Stimulated activated naive B cell treated with anti-CD40 and anti-IgM and Interleukin-4, amounts not matched to agents 10 μg/mL and 1 μg/mL and 100 μg/mL, for 72 hours (primary cell): Measurements from ENCODE around the gene GGNBP2.

Experiments used
- ATAC-seq, 2 donors: fragments of 150-1000 bp; cut with Tn5 transposase; replicated peaks; 2 replicates each; pipeline ENCODE4 v1.10.0; 2021; ENCODE audit warnings: moderate library complexity in 1 of 2
- DNase-seq: peaks from one replicate; pipeline ENCODE4 v3.0.0; 2021
- H3K27ac Mint-ChIP-seq: one replicate; pipeline ENCODE4 v1.8.0; 2022; ENCODE audit warnings: mild to moderate bottlenecking, mixed read lengths
- H3K27me3 Mint-ChIP-seq, 2 donors: one replicate each; pipeline ENCODE4 v1.8.0; 2022; ENCODE audit warnings: mixed read lengths in 2 of 2
- H3K36me3 Mint-ChIP-seq, 2 donors: one replicate each; pipeline ENCODE4 v1.8.0; 2022; ENCODE audit warnings: mixed read lengths in 2 of 2, mild to moderate bottlenecking in 1 of 2
- H3K4me1 Mint-ChIP-seq, 2 donors: one replicate each; pipeline ENCODE4 v1.8.0; 2022; ENCODE audit warnings: mixed read lengths in 2 of 2, mild to moderate bottlenecking in 1 of 2
- H3K4me3 Mint-ChIP-seq, 2 donors: one replicate each; pipeline ENCODE4 v1.8.0; 2022; ENCODE audit warnings: mild to moderate bottlenecking in 2 of 2, mixed read lengths in 2 of 2, moderate library complexity in 1 of 2
- H3K9me3 Mint-ChIP-seq, 2 donors: one replicate each; pipeline ENCODE4 v1.8.0; 2022; ENCODE audit warnings: mixed read lengths in 2 of 2, mild to moderate bottlenecking in 1 of 2

The GGNBP2 gene, protein sequence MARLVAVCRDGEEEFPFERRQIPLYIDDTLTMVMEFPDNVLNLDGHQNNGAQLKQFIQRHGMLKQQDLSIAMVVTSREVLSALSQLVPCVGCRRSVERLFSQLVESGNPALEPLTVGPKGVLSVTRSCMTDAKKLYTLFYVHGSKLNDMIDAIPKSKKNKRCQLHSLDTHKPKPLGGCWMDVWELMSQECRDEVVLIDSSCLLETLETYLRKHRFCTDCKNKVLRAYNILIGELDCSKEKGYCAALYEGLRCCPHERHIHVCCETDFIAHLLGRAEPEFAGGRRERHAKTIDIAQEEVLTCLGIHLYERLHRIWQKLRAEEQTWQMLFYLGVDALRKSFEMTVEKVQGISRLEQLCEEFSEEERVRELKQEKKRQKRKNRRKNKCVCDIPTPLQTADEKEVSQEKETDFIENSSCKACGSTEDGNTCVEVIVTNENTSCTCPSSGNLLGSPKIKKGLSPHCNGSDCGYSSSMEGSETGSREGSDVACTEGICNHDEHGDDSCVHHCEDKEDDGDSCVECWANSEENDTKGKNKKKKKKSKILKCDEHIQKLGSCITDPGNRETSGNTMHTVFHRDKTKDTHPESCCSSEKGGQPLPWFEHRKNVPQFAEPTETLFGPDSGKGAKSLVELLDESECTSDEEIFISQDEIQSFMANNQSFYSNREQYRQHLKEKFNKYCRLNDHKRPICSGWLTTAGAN

DNA sequence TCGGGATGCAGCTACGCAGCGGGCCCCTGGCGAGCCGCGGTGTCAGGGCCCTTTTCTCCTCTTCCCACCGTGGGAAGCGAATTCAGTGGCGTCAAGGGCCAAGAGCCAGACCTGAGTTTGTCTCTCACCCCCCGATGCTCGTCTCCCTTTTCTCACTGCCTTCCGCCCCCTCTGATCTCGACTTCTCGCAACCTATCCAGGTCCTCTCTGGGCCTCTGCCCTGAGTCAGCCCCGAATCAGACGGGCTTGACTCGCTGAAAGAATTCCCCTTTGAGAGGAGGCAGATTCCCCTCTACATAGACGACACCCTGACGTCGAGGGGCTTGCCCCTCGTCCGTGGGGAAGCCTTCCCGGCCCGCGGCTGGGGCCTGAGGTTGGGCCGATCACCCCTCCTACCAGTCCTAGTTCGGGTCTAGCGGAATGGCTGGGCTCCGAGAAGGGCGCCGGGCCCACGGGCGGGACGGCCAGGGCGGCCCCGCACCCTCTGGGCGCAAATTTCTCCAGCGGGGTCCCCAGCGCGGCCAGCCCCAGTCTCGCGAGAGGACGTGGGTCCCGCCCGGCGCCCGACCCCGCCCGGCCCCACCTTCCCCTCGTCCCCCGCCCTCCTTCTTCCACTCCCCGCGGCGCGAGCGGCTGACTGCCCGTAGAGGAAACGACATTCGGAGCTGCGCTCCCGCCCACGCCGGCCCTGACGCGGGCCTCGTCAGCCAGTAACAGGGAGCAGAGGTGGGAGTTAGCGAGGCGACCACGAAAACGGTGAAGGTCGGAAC, at the start of gene GGNBP2:
TSS of gene GGNBP2 (plus strand) at position 613 of the 770 bp plus-strand sequence. CDS start 806 bp downstream, outside the sequence.
- Mint-ChIP-seq H3K36me3 (peaks cover 15 to 28% of the 10 kb centered on the region in 2 donors), H3K27me3 (no peaks in the 10 kb centered on the region), H3K4me3 (peak within 1 kb of the TSS; percentile 89 to 95), H3K9me3 (no peaks in the 10 kb centered on the region), H3K4me1 (peaks cover 9 to 20% of the 10 kb centered on the region in 2 donors), H3K27ac (peak within 1 kb of the TSS; percentile 98)
- ATAC-seq = peak; percentile 70 to 72
- peak; percentile 96 for DNase-seq

DNA sequence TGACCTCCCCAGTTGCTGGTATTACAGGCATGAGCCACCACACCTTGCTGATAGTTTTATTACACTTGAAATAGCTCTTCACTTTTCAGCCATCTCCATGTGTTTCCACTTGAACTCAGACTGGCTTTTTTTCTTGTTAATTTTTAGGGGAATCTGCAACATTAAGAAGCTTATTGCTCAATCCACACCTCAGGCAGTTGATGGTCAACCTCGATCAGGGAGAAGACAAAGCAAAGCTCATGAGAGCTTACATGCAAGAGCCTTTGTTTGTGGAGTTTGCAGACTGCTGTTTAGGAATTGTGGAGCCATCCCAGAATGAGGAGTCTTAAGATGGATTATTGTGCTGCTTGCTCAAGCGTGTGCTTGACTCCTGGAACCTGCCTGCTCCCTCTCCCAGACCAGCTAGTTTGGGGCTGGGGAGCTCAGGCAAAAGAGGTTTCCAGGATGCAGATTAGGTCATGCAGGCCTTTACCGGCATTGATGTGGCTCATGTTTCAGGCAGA, 49.6 kb upstream of the GGNBP2 start:
- Mint-ChIP-seq H3K27me3 (no peaks in the 10 kb centered on the region), H3K9me3 (no peaks in the 10 kb centered on the region), H3K27ac (peak overlapping the region; percentile 37), H3K4me3 (no peak overlapping the region), H3K4me1 (peaks cover 11 to 14% of the 10 kb centered on the region in 2 donors), H3K36me3 (peaks cover 40 to 60% of the 10 kb centered on the region in 2 donors)
- no peak for DNase-seq
- no peak for ATAC-seq

DNA sequence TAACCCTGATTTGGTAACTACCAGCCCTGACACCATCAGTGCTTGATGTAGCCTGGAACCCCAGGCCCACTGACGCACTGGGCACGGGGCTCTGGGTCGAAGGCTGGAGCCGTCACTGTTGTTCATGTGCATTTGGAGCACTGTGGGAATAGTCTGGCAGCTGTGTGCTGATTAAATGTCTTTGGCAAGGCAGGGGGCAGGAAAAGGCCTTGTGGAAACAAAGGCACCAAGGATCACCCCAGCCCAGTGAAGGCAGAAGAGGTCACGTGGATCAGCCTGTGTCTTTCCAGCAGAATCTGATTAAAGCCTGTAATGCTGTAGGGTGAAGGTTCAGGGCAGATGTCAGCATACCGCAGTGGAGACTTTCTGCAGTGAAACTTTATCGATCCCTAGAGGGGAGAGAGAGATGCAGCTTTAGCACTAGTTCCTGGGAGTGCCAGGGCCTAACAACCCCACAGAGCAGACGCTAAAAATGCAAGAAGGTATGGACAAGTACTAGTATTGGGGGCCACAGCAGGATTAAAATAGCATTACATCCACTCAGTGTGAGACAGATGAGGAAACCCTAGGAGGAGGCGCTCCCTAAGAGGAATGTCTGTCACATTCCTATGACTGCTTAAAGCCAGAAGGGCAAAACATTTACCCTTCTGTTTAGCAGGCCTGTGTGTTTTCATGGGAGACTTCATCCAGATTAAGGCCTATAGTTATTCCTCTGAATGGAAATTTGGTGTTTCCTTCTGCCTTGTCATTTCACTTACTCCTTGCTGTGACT, 48.5 kb upstream of the GGNBP2 start:
- H3K27me3 Mint-ChIP-seq = no peaks in the 10 kb centered on the region
- DNase-seq = no peak
- peaks cover 39 to 64% of the 10 kb centered on the region in 2 donors for H3K36me3 Mint-ChIP-seq
- H3K9me3 Mint-ChIP-seq = no peaks in the 10 kb centered on the region
- H3K27ac Mint-ChIP-seq = peak overlapping the region; percentile 62
- ATAC-seq = no peak
- H3K4me1 Mint-ChIP-seq = peaks cover 6 to 7% of the 10 kb centered on the region in 2 donors
- no peak overlapping the region for H3K4me3 Mint-ChIP-seq

DNA sequence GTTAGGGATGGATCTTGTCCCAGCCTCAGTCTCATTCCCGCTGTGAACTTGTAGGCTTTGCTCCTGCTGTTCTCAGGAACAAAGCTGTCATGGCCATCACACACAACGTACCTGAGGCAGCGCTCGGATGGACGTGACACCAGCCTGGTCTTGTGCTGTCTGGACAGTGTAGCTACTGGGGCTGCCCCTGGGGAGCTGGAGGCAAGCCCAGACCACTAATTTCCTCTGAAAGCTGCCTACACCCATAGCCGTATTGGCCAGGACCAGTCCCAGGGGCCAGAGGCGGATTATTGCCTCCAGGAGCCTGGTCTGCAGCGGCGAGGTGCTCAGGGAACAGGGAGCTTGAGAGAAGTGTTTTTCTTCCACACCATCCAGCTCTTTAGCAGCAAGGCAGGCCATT, 46.6 kb upstream of the GGNBP2 start:
- H3K4me3 Mint-ChIP-seq = no peak overlapping the region
- H3K4me1 Mint-ChIP-seq = no peaks in the 10 kb centered on the region
- no peak for DNase-seq
- peaks cover 37 to 62% of the 10 kb centered on the region in 2 donors for H3K36me3 Mint-ChIP-seq
- no peaks in the 10 kb centered on the region for H3K27me3 Mint-ChIP-seq
- ATAC-seq = no peak
- no peaks in the 10 kb centered on the region for H3K9me3 Mint-ChIP-seq
- H3K27ac Mint-ChIP-seq = no peak overlapping the region

DNA sequence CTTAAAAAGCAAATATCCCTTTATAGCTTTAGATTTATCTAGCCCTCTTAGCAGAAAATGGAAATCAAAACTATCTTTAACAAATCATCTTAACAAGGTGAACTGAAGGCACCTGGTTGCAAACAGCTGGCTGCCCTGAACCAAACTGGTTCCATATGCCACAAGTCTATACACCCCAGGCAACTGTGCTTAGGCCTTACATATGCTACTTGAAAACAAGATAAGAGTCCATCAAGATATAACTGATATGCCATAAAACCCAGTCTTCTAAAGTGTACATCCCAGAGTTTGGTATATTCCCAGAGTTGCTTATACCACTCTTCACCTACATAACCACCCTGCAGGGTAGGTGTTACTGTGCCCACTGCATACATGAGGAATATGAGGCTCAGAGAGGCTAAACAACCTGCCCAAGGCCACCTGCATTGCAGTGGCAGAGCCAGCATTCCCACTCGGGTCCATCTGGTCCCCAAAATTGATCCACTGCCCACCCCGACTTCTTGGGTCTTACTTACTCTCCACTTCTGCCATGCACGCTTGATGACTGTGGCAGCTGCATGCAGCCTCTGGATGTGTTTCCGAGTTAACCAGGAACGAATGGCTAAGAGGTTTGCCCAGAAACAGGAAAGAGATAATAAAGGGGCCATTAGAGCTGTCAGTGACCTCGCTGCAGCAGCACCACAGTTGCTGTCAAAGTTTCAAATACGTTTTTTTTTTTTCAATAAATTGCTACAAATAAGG, 46.0 kb upstream of the GGNBP2 start:
- Mint-ChIP-seq H3K9me3 (no peaks in the 10 kb centered on the region), H3K27ac (no peak overlapping the region), H3K27me3 (no peaks in the 10 kb centered on the region), H3K4me3 (no peak overlapping the region), H3K36me3 (peaks cover 42 to 68% of the 10 kb centered on the region in 2 donors), H3K4me1 (no peaks in the 10 kb centered on the region)
- DNase-seq (no peak), ATAC-seq (no peak)

DNA sequence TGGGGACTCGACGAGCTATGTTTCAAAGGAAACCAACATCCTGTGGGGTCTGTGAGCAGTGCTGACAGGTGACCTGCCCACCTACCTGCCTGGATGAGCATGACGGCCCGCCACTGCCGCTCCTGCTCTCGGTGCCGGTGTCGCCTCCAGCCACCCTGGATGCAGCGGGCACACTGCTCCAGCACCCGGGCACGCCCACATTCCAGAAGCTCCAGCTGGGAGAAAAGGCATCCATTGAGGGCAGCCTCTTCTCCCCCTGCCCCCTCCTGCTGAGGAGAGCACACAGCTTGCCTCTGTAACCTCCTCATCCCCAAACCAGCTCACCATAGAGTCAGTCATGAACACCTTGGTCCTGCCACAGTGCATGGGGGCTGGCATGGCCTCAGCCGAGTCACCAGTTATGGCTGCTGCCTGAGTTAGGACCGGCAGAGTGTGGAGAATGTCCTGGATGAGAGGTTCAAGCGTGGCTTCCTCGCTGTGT, 43.9 kb upstream of the GGNBP2 start:
- H3K9me3 Mint-ChIP-seq = no peaks in the 10 kb centered on the region
- H3K27ac Mint-ChIP-seq = no peak overlapping the region
- DNase-seq (no peak), ATAC-seq (no peak)
- no peak overlapping the region for H3K4me3 Mint-ChIP-seq
- H3K4me1 Mint-ChIP-seq = no peaks in the 10 kb centered on the region
- H3K27me3 Mint-ChIP-seq = no peaks in the 10 kb centered on the region
- peaks cover 45 to 73% of the 10 kb centered on the region in 2 donors for H3K36me3 Mint-ChIP-seq

DNA sequence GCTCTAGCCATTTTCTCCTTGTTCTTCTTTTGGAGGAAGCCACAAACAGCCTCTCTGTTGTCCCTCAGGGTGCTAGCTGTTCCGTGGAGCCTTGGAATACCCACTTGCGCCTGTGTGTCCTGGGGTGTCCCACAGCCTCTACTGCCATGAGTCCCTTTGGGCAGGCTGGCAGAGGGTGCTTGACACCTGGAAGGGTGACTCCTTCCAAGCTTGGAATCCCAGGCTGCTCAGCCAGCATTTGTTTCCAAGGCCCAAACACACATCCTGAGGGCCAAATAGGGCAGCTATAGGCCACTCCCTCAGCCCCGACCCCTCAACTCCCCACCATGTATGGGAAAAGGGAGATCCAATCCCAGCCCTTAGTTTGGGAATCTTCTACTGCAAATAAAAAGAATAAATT, 43.4 kb upstream of the GGNBP2 start:
- no peaks in the 10 kb centered on the region for H3K27me3 Mint-ChIP-seq
- DNase-seq = no peak
- ATAC-seq = no peak
- H3K36me3 Mint-ChIP-seq = peaks cover 43 to 73% of the 10 kb centered on the region in 2 donors
- no peak overlapping the region for H3K4me3 Mint-ChIP-seq
- H3K4me1 Mint-ChIP-seq = no peaks in the 10 kb centered on the region
- H3K9me3 Mint-ChIP-seq = no peaks in the 10 kb centered on the region
- no peak overlapping the region for H3K27ac Mint-ChIP-seq

DNA sequence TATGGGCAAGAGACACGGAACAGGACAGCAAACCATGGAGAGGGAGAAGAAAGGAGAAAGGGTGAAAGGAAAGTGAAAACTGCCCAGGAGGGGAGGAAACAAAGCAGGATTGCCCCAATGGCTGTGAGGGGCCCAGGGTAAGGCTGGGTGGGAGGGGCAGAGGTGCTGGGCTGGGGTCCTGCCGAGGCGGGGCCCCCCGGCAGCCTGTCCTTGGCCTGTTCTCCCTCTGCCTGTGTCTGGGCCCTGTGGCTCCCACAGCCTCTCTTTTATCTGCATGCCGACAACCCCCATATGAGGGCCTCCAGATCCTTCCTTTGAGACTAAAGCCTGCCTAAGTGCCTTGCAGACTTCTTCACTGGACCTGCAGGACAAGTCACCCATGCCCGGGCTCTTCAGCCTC, 42.8 kb upstream of the GGNBP2 start:
- no peak for ATAC-seq
- H3K36me3 Mint-ChIP-seq = peaks cover 49 to 74% of the 10 kb centered on the region in 2 donors
- no peak overlapping the region for H3K27ac Mint-ChIP-seq
- no peaks in the 10 kb centered on the region for H3K9me3 Mint-ChIP-seq
- DNase-seq = no peak
- H3K4me1 Mint-ChIP-seq = no peaks in the 10 kb centered on the region
- no peaks in the 10 kb centered on the region for H3K27me3 Mint-ChIP-seq
- no peak overlapping the region for H3K4me3 Mint-ChIP-seq

DNA sequence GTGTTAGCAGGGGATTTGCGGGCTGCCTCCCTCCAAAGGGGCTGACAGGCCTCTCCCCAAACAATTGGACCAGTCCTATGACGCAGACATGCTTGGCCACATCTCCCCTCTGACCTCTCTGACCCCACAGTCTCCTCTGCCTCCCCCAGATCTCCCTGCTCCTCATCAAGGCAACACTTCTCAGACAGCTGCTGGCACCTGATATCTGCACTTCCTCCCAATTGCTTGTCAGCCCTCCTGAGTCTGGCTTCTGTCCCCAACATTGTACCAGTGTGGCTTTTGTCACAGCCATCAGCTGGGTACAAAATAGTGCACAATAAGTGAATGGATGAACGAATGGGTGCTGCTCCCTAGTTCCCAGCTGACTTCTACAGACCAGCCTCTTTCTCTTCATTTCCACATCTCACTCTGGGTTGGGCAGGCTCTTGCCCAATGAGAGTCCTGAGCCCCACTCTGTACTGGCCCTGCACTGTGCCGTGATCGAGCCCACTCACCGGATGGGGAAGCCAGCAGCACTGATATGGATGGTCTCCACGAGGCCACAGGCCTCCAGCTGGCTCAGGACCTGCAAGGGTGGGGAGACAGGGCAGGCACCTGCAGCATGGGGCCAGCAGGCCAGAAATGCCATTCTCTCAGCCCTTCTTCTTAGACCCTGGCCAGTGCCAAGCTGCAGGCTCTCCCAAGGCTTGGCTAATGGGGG, 41.1 kb upstream of the GGNBP2 start:
- H3K27ac Mint-ChIP-seq = peak overlapping the region; percentile 45
- DNase-seq (no peak), ATAC-seq (no peak)
- no peaks in the 10 kb centered on the region for H3K4me1 Mint-ChIP-seq
- H3K4me3 Mint-ChIP-seq = no peak overlapping the region
- no peaks in the 10 kb centered on the region for H3K9me3 Mint-ChIP-seq
- H3K27me3 Mint-ChIP-seq = no peaks in the 10 kb centered on the region
- H3K36me3 Mint-ChIP-seq = peaks cover 51 to 76% of the 10 kb centered on the region in 2 donors

DNA sequence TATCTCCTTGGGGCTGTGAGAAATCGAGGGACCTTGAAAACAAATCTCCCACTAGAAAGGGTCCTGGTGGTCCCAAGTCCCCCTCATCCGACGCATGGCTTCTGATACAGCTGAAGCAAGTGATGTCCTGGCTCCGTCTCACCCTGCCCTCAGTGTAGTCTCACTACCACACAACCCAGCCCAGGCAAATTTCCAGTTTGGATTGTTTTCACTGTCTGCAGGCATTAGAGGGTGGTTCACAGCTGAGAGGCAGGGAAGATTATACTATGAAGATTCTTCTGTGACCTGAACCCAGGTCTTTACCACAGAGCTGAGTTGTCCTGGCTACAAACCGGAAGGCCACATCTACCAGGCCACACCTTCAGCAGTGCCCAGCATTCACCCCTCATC, 40.6 kb upstream of the GGNBP2 start:
- ATAC-seq (no peak), DNase-seq (no peak)
- peaks cover 51 to 78% of the 10 kb centered on the region in 2 donors for H3K36me3 Mint-ChIP-seq
- H3K27me3 Mint-ChIP-seq = no peaks in the 10 kb centered on the region
- H3K27ac Mint-ChIP-seq = peak overlapping the region; percentile 54
- no peak overlapping the region for H3K4me3 Mint-ChIP-seq
- H3K4me1 Mint-ChIP-seq = peaks cover 0 to under 1% of the 10 kb centered on the region in 2 donors
- no peaks in the 10 kb centered on the region for H3K9me3 Mint-ChIP-seq

DNA sequence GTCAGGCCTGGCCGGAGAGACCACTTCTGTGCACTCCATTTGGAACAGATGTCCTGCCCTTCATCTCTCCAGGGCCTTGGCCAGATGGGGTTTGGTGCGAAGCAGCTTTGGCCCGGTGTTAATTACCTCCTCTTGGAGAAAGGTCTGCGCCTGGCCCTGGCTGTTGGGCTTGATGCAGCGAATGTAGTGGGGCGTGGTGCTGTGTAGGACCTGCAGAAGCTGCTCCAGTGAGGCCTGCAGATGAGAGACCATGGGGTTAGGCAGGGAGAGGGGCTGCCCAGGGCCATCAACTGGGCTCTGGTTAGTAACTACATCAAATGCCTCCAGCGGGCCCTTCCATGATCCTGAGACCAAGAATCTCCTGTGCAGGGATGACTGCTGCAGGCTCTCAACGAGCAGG, 39.5 kb upstream of the GGNBP2 start:
- DNase-seq (no peak), ATAC-seq (no peak)
- H3K4me1 Mint-ChIP-seq = peaks cover 0 to 2% of the 10 kb centered on the region in 2 donors
- H3K9me3 Mint-ChIP-seq = no peaks in the 10 kb centered on the region
- H3K27me3 Mint-ChIP-seq = no peaks in the 10 kb centered on the region
- no peak overlapping the region for H3K4me3 Mint-ChIP-seq
- H3K27ac Mint-ChIP-seq = no peak overlapping the region
- peaks cover 60 to 86% of the 10 kb centered on the region in 2 donors for H3K36me3 Mint-ChIP-seq

DNA sequence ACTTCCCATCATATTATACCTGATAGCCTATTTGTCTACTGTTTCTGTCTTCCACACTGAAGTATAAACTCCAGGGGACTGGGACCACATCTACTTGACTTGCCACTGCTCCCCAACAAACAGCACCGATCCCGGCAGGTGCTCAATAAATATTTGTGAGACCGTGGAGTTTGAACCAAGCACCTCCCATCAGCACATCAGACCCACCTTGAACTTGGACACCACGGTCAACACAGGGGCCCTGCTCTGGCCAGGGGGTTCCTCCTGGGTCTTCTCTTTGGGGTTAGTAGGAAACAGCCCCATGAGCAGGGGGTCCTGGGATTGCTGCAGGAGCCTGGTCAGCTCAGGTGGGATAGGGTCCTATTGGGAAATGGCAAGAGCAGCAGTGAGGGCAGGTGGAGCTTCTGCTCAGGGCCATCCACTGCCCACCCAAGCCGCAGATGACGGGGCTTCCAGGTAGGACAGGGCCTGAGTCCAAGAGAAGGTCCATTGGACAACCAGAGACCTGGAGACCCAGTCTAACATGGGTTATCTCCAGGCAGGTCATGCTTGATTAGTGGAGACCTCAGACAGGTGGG, 38.4 kb upstream of the GGNBP2 start:
- Mint-ChIP-seq H3K27ac (no peak overlapping the region), H3K27me3 (no peaks in the 10 kb centered on the region), H3K36me3 (peaks cover 62 to 87% of the 10 kb centered on the region in 2 donors), H3K9me3 (no peaks in the 10 kb centered on the region), H3K4me3 (no peak overlapping the region), H3K4me1 (peaks cover 0 to 2% of the 10 kb centered on the region in 2 donors)
- ATAC-seq = no peak
- no peak for DNase-seq
